Mesodermal cell (in vitro differentiated cells): ENCODE measurements around the gene CAPN5.

Experiments used
- H3K27ac ChIP-seq: 2 replicates; pipeline ENCODE4 v1.7.0; 2013; ENCODE audit warnings: mild to moderate bottlenecking, low read depth, low read length, moderate library complexity; ENCODE audit not compliant: severe bottlenecking
- H3K36me3 ChIP-seq: 2 replicates; pipeline ENCODE4 v1.7.1; 2013; ENCODE audit warnings: mild to moderate bottlenecking, low read length, moderate library complexity; ENCODE audit not compliant: control insufficient read depth, insufficient read depth
- H3K4me1 ChIP-seq: one replicate; pipeline ENCODE4 v1.7.1; 2013; ENCODE audit warnings: mild to moderate bottlenecking, low read length; ENCODE audit not compliant: insufficient read depth, control insufficient read depth, poor library complexity, severe bottlenecking
- H3K4me3 ChIP-seq: 2 replicates; pipeline ENCODE4 v1.7.0; 2013; ENCODE audit warnings: low read length, control low read depth, mild to moderate bottlenecking; ENCODE audit not compliant: insufficient read depth, poor library complexity, severe bottlenecking; ENCODE audit errors: extremely low read depth
- H3K9me3 ChIP-seq: 2 replicates; pipeline ENCODE4 v1.7.1; 2013; ENCODE audit warnings: mild to moderate bottlenecking, low read length, moderate library complexity; ENCODE audit not compliant: control insufficient read depth
- WGBS, 2 experiments: methylation state at CpG; one replicate each; pipeline ENCODE4 v1.1.5; 2013; ENCODE audit warnings: missing lambda C conversion rate in 2 of 2; ENCODE audit not compliant: insufficient coverage in 2 of 2; 5-methylcytosine and 5-hydroxymethylcytosine counted together

The CAPN5 gene

DNA sequence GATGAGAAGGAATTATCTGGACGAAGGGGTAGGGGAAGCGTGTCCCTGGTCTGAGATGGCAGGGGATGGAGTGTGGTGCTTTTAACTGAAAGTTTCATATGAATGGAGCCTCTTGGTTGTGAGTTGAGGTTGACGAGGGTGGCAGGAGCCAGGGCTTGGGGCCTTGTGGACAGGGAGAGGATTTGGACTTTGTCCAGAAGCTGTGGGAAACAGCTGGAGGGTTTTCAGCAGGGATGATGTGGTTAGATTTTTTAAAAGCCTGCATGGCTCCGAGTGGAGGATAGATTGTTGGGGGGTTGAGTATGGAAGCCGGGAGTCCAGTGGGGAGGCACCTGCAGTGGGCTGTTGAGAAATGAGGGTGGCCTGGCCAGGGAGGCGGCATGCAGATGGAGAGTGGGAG is 86.1 kb downstream of the CAPN5 start:
- no peak overlapping the region for H3K27ac ChIP-seq
- no peak overlapping the region for H3K4me3 ChIP-seq
- no peaks in the 10 kb centered on the region for H3K9me3 ChIP-seq
- 92 to 96% methylated on average over 5 to 6 of the region's 6 CpGs for WGBS, 2 experiments
- peaks cover 3% of the 10 kb centered on the region for H3K4me1 ChIP-seq
- H3K36me3 ChIP-seq, result no peaks in the 10 kb centered on the region

DNA sequence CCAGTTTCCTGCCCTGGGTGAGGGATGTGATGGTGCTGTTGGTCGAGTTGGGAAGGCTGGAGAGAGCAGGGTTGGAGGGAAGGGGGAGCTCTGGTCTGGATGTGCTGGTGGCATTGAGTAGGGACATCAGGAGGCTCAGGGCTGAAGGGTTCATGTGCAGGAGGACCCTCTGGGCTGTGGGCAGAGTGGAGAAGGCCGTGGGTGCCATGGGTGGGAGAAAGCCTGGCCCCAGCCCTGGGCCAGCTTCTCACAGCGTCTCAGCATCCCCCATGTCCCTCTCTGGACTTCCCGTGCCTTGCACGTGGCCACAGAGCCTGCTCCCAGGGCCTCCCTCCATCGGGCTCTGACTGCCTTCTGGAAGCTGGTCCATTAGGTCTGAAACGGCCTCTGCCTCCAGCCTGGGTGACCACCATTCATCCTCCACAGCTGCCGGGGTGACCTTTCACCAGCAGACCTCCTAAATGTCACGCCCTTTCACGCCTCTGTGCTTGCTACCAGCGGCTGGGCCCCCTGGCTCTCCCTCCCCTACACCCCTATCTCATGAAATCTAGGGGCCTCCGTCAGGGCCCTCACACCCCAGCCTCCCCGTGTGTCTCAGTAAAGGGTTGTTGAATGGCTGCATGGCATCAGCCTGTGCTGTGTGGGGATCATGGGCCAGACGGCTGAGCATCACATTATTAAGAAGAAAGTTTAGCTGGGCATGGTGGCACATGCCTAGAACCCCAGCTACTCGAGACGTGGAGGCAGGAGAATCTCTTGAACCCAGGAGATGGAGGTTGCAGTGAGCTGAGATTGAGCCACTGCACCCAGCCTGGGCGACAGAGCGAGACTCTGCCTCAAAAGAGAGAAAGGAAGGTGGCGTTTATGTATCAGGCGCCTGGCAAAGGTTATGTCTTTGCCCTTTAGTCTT is 86.8 kb downstream of the CAPN5 start:
- Histone ChIP-seq H3K9me3 (no peaks in the 10 kb centered on the region), H3K36me3 (no peaks in the 10 kb centered on the region), H3K27ac (no peak overlapping the region), H3K4me1 (peaks cover 3% of the 10 kb centered on the region), H3K4me3 (no peak overlapping the region)
- 86 to 88% methylated on average over 16 to 20 of the region's 20 CpGs for WGBS, 2 experiments

DNA sequence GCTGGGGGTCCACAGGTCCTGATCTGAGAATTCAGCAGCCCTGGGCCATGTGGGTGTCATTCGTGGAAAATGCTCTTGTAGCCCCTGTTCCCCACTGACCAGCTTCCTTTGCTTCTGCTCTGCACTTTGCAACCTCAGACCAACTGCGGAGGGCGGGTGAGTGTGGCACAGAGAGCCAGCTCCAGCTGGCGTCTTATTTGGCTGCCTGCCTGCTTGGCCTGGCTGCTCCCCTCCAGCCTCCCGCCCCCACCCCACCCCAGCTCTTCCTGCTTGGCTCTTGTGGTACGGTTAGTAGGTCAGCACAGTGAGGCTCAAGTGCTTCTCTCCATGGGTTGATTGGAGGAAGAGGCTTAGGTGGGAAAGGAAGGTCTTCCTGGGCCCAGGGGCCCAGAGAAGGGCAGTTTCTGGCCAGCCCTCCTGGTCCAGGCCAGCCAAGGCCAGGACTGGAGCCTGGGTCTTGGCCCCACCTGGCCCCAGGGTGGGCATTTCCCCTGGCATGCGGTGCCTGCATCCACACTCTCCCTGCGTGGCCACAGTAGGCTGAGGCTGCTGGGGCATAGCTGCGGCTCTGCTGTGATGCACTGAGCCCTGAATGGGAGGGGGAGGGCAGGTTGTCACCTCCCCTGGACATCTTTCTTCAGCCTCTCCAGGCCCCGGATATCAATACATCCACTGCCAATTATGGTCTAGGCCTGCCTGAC is 87.8 kb downstream of the CAPN5 start:
- 91 to 100% methylated on average over 5 to 6 of the region's 10 CpGs for whole genome bisulfite sequencing, 2 experiments
- peaks cover 3% of the 10 kb centered on the region for H3K4me1 ChIP-seq
- no peaks in the 10 kb centered on the region for H3K9me3 ChIP-seq
- H3K36me3 ChIP-seq, result no peaks in the 10 kb centered on the region
- H3K27ac ChIP-seq, result no peak overlapping the region
- no peak overlapping the region for H3K4me3 ChIP-seq

DNA sequence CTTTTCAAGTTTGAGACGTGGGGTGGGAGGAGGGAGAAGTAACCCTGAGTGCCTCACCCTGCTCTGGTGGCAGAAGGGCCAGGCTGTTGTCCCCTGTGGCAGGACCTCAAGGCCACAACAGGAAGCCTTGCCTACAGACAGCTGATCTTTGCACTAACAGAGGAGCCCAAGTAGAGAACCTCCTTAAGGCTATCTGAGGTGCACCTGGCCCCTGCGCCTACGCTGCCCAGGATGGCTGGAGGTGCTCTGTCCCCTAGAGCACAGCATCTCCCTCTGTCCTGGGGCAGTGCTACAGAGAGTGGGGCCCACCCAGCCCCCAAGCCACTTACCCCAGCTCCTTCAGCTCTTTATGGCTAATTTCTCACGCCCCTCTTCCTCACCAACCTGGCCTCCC is 88.3 kb downstream of the CAPN5 start:
- no peak overlapping the region for H3K27ac ChIP-seq
- H3K4me3 ChIP-seq, result no peak overlapping the region
- H3K4me1 ChIP-seq, result peaks cover under 1% of the 10 kb centered on the region
- 100% methylated on average over 1 to 2 of the region's 4 CpGs for WGBS, 2 experiments
- H3K36me3 ChIP-seq, result no peaks in the 10 kb centered on the region
- H3K9me3 ChIP-seq, result no peaks in the 10 kb centered on the region

DNA sequence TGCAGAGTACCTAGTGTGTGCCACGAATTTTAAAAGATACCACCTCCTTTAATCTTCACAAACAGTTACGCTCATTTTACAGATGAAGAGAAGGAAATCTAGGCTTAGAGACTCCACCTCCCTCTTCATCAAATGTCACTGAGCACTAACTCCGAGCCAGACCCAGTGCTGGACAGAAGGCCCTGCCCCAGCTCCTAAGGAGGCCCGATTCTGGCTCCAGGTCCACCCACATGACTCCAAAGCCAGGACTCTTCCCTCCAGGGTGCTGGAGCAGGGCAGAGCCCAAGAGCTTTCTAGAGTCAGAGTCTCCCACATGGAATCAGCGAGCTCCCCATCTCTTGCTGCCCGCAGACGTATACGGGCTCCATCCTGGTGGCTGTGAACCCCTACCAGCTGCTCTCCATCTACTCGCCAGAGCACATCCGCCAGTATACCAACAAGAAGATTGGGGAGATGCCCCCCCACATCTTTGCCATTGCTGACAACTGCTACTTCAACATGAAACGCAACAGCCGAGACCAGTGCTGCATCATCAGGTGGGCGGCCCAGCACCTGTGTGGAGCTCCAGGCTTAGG is 88.9 kb downstream of the CAPN5 start:
- H3K4me3 ChIP-seq, result no peak overlapping the region

DNA sequence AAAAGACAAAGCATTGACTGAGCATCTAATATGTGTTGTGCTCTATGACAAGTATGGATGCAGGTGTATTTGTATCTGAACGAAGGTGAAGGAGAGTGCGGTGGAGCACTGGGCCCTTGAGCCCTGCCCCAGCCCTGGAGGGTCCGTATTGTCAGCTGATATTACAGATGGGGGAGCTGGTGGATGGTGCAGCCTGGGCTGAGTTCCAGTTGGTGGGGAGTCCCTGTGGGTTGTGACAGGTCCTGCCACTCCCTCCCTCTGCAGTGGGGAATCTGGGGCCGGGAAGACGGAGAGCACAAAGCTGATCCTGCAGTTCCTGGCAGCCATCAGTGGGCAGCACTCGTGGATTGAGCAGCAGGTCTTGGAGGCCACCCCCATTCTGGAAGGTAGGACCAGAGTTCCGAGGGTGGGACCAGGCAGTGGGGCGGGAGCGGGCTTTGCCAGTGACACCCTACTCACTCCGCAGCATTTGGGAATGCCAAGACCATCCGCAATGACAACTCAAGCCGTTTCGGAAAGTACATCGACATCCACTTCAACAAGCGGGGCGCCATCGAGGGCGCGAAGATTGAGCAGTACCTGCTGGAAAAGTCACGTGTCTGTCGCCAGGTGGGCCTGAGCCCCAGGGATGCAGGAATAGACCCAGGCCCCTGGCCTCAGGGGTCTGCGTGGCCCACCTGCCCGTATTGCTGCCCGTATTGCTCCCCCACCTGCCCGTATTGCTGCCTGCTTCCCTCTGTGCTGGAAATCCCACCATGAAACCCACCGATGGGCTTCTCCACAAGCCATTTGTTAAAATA is 89.8 kb downstream of the CAPN5 start:
- H3K36me3 ChIP-seq, result no peaks in the 10 kb centered on the region
- H3K4me3 ChIP-seq, result no peak overlapping the region
- H3K4me1 ChIP-seq, result no peaks in the 10 kb centered on the region
- H3K27ac ChIP-seq, result no peak overlapping the region
- no peaks in the 10 kb centered on the region for H3K9me3 ChIP-seq
- WGBS, 2 experiments, result 92 to 93% methylated on average over 23 to 26 of the region's 26 CpGs

More for the DNA sequence above, 88.9 kb downstream of the CAPN5 start:
- no peaks in the 10 kb centered on the region for H3K9me3 ChIP-seq
- WGBS, 2 experiments, result 95 to 96% methylated on average over 10 to 11 of the region's 13 CpGs
- no peaks in the 10 kb centered on the region for H3K4me1 ChIP-seq
- H3K36me3 ChIP-seq, result no peaks in the 10 kb centered on the region
- no peak overlapping the region for H3K27ac ChIP-seq

DNA sequence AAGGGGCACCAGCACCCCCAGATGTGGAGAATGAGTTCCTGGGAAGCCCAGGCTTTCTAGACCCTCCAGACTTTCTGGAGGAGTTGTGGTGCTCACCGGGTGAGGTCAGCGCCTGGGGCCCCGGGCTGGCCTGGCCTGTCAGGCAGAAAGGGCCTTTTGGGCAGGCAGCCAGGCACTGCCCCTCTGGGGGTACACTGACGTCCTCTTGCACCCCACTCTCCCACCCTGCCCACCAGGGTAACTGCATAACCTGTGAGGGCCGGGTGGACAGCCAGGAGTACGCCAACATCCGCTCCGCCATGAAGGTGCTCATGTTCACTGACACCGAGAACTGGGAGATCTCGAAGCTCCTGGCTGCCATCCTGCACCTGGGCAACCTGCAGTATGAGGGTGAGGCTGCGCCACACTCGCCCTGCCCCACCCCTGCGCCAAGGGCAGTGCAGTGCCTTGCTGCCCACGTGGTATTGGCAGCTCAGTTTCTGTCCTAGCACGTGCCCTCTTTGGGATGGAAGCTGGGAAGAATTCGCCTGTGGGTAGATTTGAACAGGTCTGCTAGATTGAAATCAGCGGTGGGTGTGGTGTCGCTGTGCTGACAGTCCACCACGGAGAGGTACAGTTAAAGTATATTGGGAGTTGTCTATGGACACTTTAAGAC is 91.4 kb downstream of the CAPN5 start:
- no peaks in the 10 kb centered on the region for H3K4me1 ChIP-seq
- no peak overlapping the region for H3K27ac ChIP-seq
- H3K9me3 ChIP-seq, result no peaks in the 10 kb centered on the region
- 91 to 93% methylated on average over 16 to 17 of the region's 19 CpGs for WGBS, 2 experiments
- H3K36me3 ChIP-seq, result no peaks in the 10 kb centered on the region
- H3K4me3 ChIP-seq, result no peak overlapping the region

DNA sequence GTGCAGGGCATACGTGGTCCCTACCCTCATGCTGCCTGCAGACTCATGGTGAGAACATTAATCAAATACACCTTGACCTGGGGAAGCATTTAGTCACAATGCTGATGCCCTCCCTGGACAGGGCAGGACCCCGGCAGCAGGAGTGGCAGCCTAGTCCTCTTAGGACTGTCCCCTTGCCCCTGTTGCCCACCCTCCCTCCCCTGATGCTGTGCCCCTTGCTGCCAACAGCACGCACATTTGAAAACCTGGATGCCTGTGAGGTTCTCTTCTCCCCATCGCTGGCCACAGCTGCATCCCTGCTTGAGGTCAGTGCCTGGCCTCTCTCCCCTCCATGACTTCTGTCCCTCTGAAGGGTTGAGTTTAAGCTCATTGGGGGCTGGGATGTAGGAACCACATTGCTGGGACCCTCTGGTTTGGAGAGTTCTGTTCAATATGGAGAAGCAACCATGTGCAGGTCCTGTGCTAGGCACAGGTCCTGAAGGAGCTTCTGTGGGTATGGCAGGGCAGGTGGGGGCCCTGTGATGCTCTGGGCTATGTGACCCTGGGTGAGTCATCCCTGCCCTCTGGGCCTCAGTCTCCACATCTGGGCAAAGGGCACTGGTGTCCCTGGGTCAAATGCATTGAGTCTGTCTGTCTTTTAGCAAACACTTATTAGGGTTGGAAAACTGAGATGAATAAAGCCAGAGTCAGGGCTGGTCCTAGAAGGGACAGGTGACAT is 92.6 kb downstream of the CAPN5 start:
- Histone ChIP-seq H3K27ac (no peak overlapping the region), H3K9me3 (no peaks in the 10 kb centered on the region), H3K36me3 (no peaks in the 10 kb centered on the region), H3K4me3 (no peak overlapping the region), H3K4me1 (no peaks in the 10 kb centered on the region)
- 78 to 88% methylated on average over 2 of the region's 4 CpGs for WGBS, 2 experiments

DNA sequence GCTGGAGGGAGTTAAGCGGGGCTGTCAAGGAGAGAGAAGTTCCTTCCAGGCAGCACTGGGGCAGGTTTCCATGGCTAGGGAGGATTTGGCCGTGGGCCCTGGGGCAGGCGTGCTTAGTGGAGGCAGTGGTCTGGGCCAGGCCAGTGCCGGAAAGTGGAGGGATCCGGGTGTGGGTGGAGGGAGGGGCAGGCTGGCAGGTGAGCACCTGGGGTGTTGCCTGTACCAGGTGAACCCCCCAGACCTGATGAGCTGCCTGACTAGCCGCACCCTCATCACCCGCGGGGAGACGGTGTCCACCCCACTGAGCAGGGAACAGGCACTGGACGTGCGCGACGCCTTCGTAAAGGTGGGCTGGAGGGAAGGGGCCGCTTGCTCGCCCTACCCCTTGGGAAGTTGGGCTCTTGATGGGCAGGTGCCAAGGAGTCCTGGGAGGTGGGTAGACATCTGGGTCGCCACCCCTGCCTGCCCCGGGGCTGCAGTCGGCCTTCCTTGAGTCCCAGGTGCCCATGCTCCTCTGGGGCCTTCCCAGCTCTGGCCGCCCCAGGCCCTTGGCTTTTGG is 93.2 kb downstream of the CAPN5 start:
- H3K36me3 ChIP-seq, result no peaks in the 10 kb centered on the region
- WGBS, 2 experiments, result 93% methylated on average over 11 to 20 of the region's 20 CpGs
- no peak overlapping the region for H3K27ac ChIP-seq
- no peaks in the 10 kb centered on the region for H3K9me3 ChIP-seq
- no peaks in the 10 kb centered on the region for H3K4me1 ChIP-seq
- no peak overlapping the region for H3K4me3 ChIP-seq
